Measurements from ENCODE around the gene FAR2.

DNA sequence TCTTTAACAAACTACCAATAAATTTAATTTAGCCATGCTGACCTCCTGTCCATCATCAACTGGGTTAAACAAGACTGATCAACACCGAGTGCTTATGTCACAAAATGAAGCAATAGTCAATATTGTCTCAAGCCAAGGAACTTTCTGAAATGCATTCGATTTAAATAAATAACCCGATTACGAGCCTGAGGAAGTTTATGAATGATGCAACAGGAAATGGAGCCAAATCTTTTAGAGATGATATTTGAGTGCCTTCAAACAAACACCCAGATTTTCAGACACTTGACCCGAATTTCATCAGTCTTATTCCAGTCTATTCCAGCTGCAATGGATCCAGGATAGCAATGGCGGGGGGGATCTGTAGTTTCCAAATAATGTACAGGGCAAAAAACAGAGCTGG is 27.9 kb downstream of the FAR2 start:
- TF ChIP-seq, protein P1, sequence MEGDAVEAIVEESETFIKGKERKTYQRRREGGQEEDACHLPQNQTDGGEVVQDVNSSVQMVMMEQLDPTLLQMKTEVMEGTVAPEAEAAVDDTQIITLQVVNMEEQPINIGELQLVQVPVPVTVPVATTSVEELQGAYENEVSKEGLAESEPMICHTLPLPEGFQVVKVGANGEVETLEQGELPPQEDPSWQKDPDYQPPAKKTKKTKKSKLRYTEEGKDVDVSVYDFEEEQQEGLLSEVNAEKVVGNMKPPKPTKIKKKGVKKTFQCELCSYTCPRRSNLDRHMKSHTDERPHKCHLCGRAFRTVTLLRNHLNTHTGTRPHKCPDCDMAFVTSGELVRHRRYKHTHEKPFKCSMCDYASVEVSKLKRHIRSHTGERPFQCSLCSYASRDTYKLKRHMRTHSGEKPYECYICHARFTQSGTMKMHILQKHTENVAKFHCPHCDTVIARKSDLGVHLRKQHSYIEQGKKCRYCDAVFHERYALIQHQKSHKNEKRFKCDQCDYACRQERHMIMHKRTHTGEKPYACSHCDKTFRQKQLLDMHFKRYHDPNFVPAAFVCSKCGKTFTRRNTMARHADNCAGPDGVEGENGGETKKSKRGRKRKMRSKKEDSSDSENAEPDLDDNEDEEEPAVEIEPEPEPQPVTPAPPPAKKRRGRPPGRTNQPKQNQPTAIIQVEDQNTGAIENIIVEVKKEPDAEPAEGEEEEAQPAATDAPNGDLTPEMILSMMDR (IDR thresholded peaks at IDR 0.05 in 4 of 5, conservative IDR thresholded peaks at IDR 0.05 in 1 of 5), result no peak
- no peak for TF ChIP-seq POLR2A (IDR thresholded peaks at IDR 0.05)

All from gastrocnemius medialis (tissue), 4 donors.